Glutamatergic neuron (in vitro differentiated cells): ENCODE results near the gene PXDN. TPM values are rescaled to one million over a fixed set of nuclear protein-coding genes. Genes with fewer than 3 reads are reported as not detected.

Experiments used
- DNase-seq: peaks from one replicate; pipeline ENCODE4 v3.0.0; 2022
- H3K27ac Mint-ChIP-seq: one replicate; pipeline ENCODE4 v1.8.0; 2020; ENCODE audit warnings: mild to moderate bottlenecking, mixed read lengths, inconsistent platforms; ENCODE audit not compliant: unreplicated experiment
- H3K27me3 Mint-ChIP-seq: one replicate; pipeline ENCODE4 v1.8.0; 2020; ENCODE audit warnings: mild to moderate bottlenecking, moderate library complexity, mixed read lengths, inconsistent platforms; ENCODE audit not compliant: unreplicated experiment
- H3K36me3 Mint-ChIP-seq: one replicate; pipeline ENCODE4 v1.8.0; 2020; ENCODE audit warnings: mild to moderate bottlenecking, mixed read lengths, inconsistent platforms; ENCODE audit not compliant: unreplicated experiment
- H3K4me1 Mint-ChIP-seq: one replicate; pipeline ENCODE4 v1.8.0; 2020; ENCODE audit warnings: mild to moderate bottlenecking, low read depth, mixed read lengths, inconsistent platforms; ENCODE audit not compliant: unreplicated experiment
- H3K4me3 Mint-ChIP-seq: one replicate; pipeline ENCODE4 v1.8.0; 2020; ENCODE audit warnings: mild to moderate bottlenecking, mixed read lengths, inconsistent platforms; ENCODE audit not compliant: unreplicated experiment
- H3K9me3 Mint-ChIP-seq: one replicate; pipeline ENCODE4 v1.8.0; 2020; ENCODE audit warnings: mild to moderate bottlenecking, moderate library complexity, mixed read lengths, inconsistent platforms; ENCODE audit not compliant: unreplicated experiment
- CTCF ChIP-seq: fragments of 200-600 bp; sonication (generic); IDR thresholded peaks from one replicate; pipeline ENCODE4 v1.5.0; 2021; ENCODE audit not compliant: partially characterized antibody, unreplicated experiment
- total RNA-seq: library from RNA; stranded (reverse); fragmentation: NEBNext Ultra II Directional; extraction: Animal tissue kit (Norgen Biotek cat#: 25700); gene quantifications from one replicate; pipeline ENCODE4 v1.2.1, GENCODE V29; 2021; ENCODE audit not compliant: unreplicated experiment

Gene PXDN
- total RNA-seq, 1 donor from 2014 or later, result 226 TPM

- no peak for DNase-seq
- Mint-ChIP-seq H3K4me3 (no peak overlapping the region), H3K27ac (no peak overlapping the region), H3K9me3 (peaks cover 20% of the 10 kb centered on the region), H3K27me3 (peaks cover 12% of the 10 kb centered on the region), H3K4me1 (peaks cover 24% of the 10 kb centered on the region), H3K36me3 (no peaks in the 10 kb centered on the region)
- no peak for TF ChIP-seq CTCF
These were observed 156.0 kb downstream of the PXDN start for GRCh38 chr2:1588051-1588977.

DNA sequence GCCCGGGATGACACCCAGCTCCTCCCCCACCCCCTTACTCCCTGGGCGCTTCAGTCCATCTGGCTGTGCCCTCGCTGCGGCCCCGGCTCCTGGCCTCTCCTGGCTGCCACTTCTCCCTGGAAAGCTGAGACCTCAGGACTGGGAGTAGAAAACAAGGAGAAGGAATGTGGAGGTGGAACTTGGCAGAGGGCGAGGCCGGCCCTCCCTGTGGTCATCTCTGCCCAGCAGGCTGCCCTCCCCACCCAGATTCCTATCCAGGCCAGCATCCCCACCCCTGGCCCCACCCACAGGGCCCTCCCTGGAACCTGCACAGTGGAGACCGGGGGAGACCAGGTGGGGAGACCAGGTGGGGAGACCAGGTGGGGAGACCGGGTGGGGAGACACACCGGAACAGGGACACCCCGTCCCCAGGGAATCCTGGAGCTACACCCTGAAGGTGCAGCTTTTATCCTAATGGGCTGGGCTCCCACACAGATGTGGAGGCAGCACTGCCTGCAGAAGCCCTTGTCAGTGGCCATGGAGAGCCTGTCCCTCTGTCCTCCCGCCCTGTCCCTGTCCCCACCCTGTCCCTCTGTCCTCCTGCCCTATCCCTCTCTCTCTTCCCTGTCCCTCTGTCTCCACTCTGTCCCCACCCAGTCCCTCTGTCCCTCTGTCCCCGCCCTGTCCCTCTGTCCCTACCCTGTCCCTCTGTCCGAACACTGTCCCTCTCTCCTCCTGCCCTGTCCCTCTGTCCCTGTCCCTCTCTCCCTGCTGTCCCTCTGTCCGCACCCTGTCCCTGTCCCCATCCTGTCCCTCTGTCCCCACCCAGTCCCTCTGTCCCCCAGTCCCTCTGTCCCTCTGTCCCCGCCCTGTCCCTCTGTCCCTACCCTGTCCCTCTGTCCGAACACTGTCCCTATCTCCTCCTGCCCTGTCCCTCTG is 157.1 kb downstream of the PXDN start:
- no peak for DNase-seq
- peaks cover 19% of the 10 kb centered on the region for H3K4me1 Mint-ChIP-seq
- no peak overlapping the region for H3K27ac Mint-ChIP-seq
- H3K4me3 Mint-ChIP-seq, result no peak overlapping the region
- H3K9me3 Mint-ChIP-seq, result peaks cover 9% of the 10 kb centered on the region
- no peak for TF ChIP-seq CTCF
- peaks cover 2% of the 10 kb centered on the region for H3K36me3 Mint-ChIP-seq
- peaks cover 10% of the 10 kb centered on the region for H3K27me3 Mint-ChIP-seq

- Mint-ChIP-seq H3K27ac (no peak overlapping the region), H3K27me3 (peaks cover 6% of the 10 kb centered on the region), H3K4me1 (peaks cover 18% of the 10 kb centered on the region), H3K36me3 (peaks cover 5% of the 10 kb centered on the region), H3K4me3 (no peak overlapping the region), H3K9me3 (peaks cover 8% of the 10 kb centered on the region)
- DNase-seq, result no peak
- TF ChIP-seq CTCF, result no peak
These were observed 157.9 kb downstream of the PXDN start for GRCh38 chr2:1586251-1586922.

DNA sequence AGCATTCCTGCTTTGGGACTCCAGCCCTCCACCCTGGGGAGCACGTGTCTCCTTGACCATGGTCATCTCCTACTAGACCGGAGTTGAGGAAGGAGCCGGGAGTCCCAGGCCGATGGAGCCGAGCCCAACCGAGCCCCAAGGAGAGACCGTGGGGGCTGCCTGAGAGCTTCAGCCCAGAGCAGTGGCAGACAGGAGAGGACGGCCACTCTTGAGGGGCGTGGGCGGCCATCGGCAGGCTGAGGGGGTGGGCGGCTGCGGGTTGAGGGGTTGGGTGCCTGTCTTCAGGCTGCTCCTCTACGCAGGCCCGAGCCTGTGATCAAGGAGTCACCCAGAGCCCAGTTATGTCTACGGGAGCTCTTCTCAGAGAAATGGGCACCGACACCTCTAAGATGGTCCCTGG is 158.7 kb downstream of the PXDN start:
- DNase-seq, result no peak
- H3K4me1 Mint-ChIP-seq, result peaks cover 11% of the 10 kb centered on the region
- H3K27me3 Mint-ChIP-seq, result no peaks in the 10 kb centered on the region
- peaks cover 5% of the 10 kb centered on the region for H3K36me3 Mint-ChIP-seq
- no peak overlapping the region for H3K4me3 Mint-ChIP-seq
- H3K9me3 Mint-ChIP-seq, result peaks cover 2% of the 10 kb centered on the region
- TF ChIP-seq CTCF, result no peak
- no peak overlapping the region for H3K27ac Mint-ChIP-seq
